CD4-positive, alpha-beta T cell treated with Interferon gamma for 1 hour (primary cell): Measurements from ENCODE around the gene LMF1.
"Not testable (repeated sequence)": the region's sequence is repeated elsewhere in the genome, so short reads cannot be mapped to it uniquely, and the experiment has no call there.

Experiments
- DNase-seq: peaks from one replicate; pipeline ENCODE4 v3.0.0-alpha.2; 2020

The LMF1 gene

GRCh38 chr16:969508-970385 is 1.0 kb downstream of the LMF1 start:
- DNase-seq: no peak

- no peak for DNase-seq
Measured at GRCh38 chr16:968620-969019, 2.2 kb downstream of the LMF1 start.

GRCh38 chr16:967546-968295 is 3.1 kb downstream of the LMF1 start:
- DNase-seq: no peak

- no peak for DNase-seq
Measured at GRCh38 chr16:967077-967541, 3.7 kb downstream of the LMF1 start.

- no peak for DNase-seq
Measured at GRCh38 chr16:966505-966904, 4.3 kb downstream of the LMF1 start.

GRCh38 chr16:966035-966434 is 4.7 kb downstream of the LMF1 start:
- DNase-seq: no peak

- no peak for DNase-seq
Measured at GRCh38 chr16:965487-965886, 5.3 kb downstream of the LMF1 start.

- DNase-seq: no peak
Measured at GRCh38 chr16:965036-965395, 5.8 kb downstream of the LMF1 start.

- DNase-seq: peak; percentile 59
Measured at GRCh38 chr16:964356-965035, 6.3 kb downstream of the LMF1 start.

- no peak for DNase-seq
Measured at GRCh38 chr16:963913-964312, 6.9 kb downstream of the LMF1 start.

- DNase-seq: no peak
Measured at GRCh38 chr16:962901-963814, 7.6 kb downstream of the LMF1 start.

- no peak for DNase-seq
Measured at GRCh38 chr16:962366-962765, 8.4 kb downstream of the LMF1 start.

- DNase-seq: no peak
Measured at GRCh38 chr16:959232-960040, 11.3 kb downstream of the LMF1 start.

GRCh38 chr16:955766-956165 is 15.0 kb downstream of the LMF1 start:
- DNase-seq: not testable (repeated sequence)

GRCh38 chr16:953818-954217 is 17.0 kb downstream of the LMF1 start:
- DNase-seq: not testable (repeated sequence)

GRCh38 chr16:952321-952720 is 18.5 kb downstream of the LMF1 start:
- DNase-seq: no peak

- DNase-seq: no peak
Measured at GRCh38 chr16:951660-952301, 19.0 kb downstream of the LMF1 start.

GRCh38 chr16:950733-951573 is 19.8 kb downstream of the LMF1 start:
- not testable (repeated sequence) for DNase-seq

GRCh38 chr16:948767-949166 is 22.0 kb downstream of the LMF1 start:
- not testable (repeated sequence) for DNase-seq

- DNase-seq: not testable (repeated sequence)
Measured at GRCh38 chr16:947922-948303, 22.9 kb downstream of the LMF1 start.
